ENCODE data around the gene TARS2.

Gene TARS2

GRCh38 chr1:150543500-150544143 lies 56.4 kb downstream of the TARS2 start:
- peak; percentile 64 for DNase-seq

GRCh38 chr1:150544204-150544603 lies 57.0 kb downstream of the TARS2 start:
- no peak for DNase-seq

GRCh38 chr1:150545486-150546032 lies 58.3 kb downstream of the TARS2 start:
- no peak for DNase-seq

- DNase-seq: no peak
These were observed 59.2 kb downstream of the TARS2 start for GRCh38 chr1:150546294-150546937.

GRCh38 chr1:150548324-150548631 lies 61.1 kb downstream of the TARS2 start:
- no peak for DNase-seq

GRCh38 chr1:150548632-150549495 lies 61.6 kb downstream of the TARS2 start, which contains the start of gene ADAMTSL4:
ADAMTSL4 (plus strand) TSS chr1:150549408; CDS start chr1:150552289, 2,881 bp downstream.
- DNase-seq: peak; percentile 85

GRCh38 chr1:150549496-150550221 lies 62.4 kb downstream of the TARS2 start:
- DNase-seq: no peak

GRCh38 chr1:150550222-150551050 lies 63.2 kb downstream of the TARS2 start:
- peak; percentile 86 for DNase-seq

GRCh38 chr1:150551051-150551783 lies 64.0 kb downstream of the TARS2 start:
- peak; percentile 52 for DNase-seq

GRCh38 chr1:150551784-150552127 lies 64.5 kb downstream of the TARS2 start:
- DNase-seq: no peak

- peak; percentile 84 for DNase-seq
These were observed 65.1 kb downstream of the TARS2 start for GRCh38 chr1:150552128-150552910.

- peak; percentile 40 for DNase-seq
These were observed 65.7 kb downstream of the TARS2 start for GRCh38 chr1:150552911-150553289.

GRCh38 chr1:150553392-150554085 lies 66.3 kb downstream of the TARS2 start:
- DNase-seq: peak; percentile 40

- no peak for DNase-seq
These were observed 66.8 kb downstream of the TARS2 start for GRCh38 chr1:150554086-150554452.

GRCh38 chr1:150555198-150555970 lies 68.2 kb downstream of the TARS2 start:
- peak; percentile 15 for DNase-seq

GRCh38 chr1:150555971-150556865 lies 69.0 kb downstream of the TARS2 start:
- peak; percentile 25 for DNase-seq

- DNase-seq: no peak
These were observed 69.9 kb downstream of the TARS2 start for GRCh38 chr1:150557065-150557600.

Data from left hindlimb (tissue), 1 donor.